GM18858 (cell line): ENCODE results near the gene LGALSL.

Experiments used
- ATAC-seq: cut with Tn5 transposase; IDR thresholded peaks from one replicate; pipeline ENCODE4 v1.9.1; 2021; ENCODE audit not compliant: unreplicated experiment

Gene LGALSL

GRCh38 chr2:64492272-64492671, 38.3 kb downstream of the LGALSL start:
- no peak for ATAC-seq

- no peak for ATAC-seq
These were observed 38.9 kb downstream of the LGALSL start for GRCh38 chr2:64492821-64493220.

DNA sequence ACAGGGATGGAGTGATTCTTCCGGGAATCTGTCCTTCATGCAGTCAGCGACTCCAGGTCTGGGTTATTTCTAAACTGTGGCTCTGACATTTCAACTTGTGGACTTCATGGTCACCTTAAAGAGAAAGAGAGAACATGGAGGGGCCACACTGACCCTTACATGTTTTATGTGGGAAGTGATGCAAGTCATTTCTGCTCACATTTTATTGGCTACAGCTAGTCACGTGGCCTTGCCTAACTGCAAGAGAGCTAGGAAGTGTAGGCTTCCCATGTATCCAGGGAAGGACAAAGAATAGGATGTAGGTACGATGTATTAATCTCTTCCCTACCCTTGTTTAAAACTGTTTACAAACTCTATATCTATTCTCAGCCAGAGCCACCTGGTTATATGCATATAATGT, 39.8 kb downstream of the LGALSL start:
- no peak for ATAC-seq

DNA sequence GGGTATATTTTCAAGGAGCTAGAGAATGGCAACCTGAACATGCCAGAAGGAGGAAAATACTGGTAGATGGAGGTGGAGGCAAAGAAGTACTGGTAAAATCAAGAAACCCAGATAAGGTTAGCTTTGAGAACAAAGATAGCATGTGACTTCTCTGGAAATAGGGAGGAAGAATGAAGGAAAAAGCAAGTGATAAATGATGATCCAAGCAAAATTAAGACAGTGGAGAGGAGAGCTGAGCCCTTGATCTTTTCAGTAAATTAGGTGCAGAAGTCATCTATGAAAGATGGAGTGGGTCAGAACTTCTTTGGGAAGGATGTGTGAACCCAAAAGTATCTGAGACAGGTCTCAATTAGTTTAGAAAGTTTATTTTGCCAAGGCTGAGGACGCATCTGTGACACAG, 44.5 kb downstream of the LGALSL start:
- no peak for ATAC-seq

DNA sequence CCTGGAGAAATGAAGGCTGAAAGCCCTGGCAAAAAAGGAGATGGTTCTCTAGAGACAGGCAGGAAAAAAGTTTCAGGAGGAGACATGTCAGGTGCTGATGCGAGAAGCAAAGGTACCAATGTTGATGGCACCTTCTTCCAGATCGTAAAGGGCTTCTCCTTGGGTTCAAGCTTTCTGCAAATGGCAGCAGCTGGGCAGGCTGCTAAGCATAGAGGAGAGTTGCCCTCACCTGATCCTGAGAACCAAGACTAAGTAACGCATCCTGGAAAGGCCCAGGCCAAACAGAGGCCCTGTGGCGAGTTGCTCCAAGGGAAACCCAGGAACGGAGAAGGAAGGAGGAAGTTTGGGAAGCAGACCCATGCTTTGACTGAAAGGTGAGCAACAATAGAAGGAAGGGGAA, 46.6 kb downstream of the LGALSL start:
- no peak for ATAC-seq

GRCh38 chr2:64501946-64502345, 48.0 kb downstream of the LGALSL start:
- ATAC-seq: no peak

- no peak for ATAC-seq
These were observed 48.9 kb downstream of the LGALSL start for GRCh38 chr2:64502860-64503259.

GRCh38 chr2:64504774-64505720, 51.1 kb downstream of the LGALSL start:
- no peak for ATAC-seq

DNA sequence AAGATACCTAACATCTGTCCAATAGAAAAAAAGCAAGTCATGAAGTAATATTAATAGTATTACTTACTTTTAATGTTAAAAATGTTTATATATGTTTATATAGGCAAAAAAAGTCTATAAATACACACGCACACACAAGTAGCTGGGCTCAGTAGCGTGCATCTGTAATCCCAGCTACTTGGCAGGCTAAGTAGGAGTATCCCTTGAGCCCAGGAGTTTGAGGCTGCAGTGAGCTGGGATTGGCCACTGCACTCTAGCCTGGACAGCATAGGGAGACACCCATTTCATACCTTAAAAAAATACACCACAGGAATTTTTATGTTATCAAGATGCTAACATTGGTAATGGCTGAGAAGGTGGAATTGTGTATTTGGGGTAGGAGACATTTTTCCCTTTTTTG, 52.7 kb downstream of the LGALSL start:
- ATAC-seq: no peak
